ENCODE measurements around the gene CLEC11A. TPM values are rescaled to one million over a fixed set of nuclear protein-coding genes. Genes with fewer than 3 reads are reported as not detected.

Gene CLEC11A
- total and polyA plus RNA-seq, 4 donors: 2.4 to 11.0 (median 5.5) TPM

- no peaks in the 10 kb centered on the region for H3K36me3 ChIP-seq (ENCODE audit: control insufficient read depth in 4 of 4, insufficient read depth in 3 of 4, low read depth in 1 of 4, low read length in 3 of 4)
- no peak overlapping the region for H3K4me3 ChIP-seq (ENCODE audit: low read depth in 1 of 3, low read length in 3 of 3)
- H3K27me3 ChIP-seq (ENCODE audit: control insufficient read depth in 4 of 4, insufficient read depth in 4 of 4, low read length in 3 of 4): peaks cover 0 to 9% (median 0%) of the 10 kb centered on the region in 4 donors
- no peak for DNase-seq (ENCODE audit: low spot score)
- H3K9ac ChIP-seq (ENCODE audit: low read depth in 1 of 2, low read length in 2 of 2): no peak overlapping the region
- no peak overlapping the region for H3K27ac ChIP-seq (ENCODE audit: low read depth in 1 of 2, low read length in 2 of 2)
- H3K4me1 ChIP-seq (ENCODE audit: control insufficient read depth in 4 of 4, insufficient read depth in 4 of 4, low read length in 3 of 4): no peaks in the 10 kb centered on the region
- 60% methylated on average over 6 of the region's 6 CpGs for WGBS
- no peaks in the 10 kb centered on the region for H3K9me3 ChIP-seq (ENCODE audit: control insufficient read depth in 4 of 4, low read length in 3 of 4)
- no peak for TF ChIP-seq HNF4A (conservative IDR thresholded peaks at IDR 0.05)
- TF ChIP-seq MAX (IDR thresholded peaks at IDR 0.05): no peak
- no peak for TF ChIP-seq TAF1 (conservative IDR thresholded peaks at IDR 0.05)
- no peak for TF ChIP-seq EGR1 (IDR thresholded peaks at IDR 0.05; ENCODE audit: low read depth in 2 of 2)
- TF ChIP-seq FOXA2 (IDR thresholded peaks at IDR 0.05): no peak
Observed at GRCh38 chr19:50712833-50713232, 10.3 kb upstream of the CLEC11A start.

GRCh38 chr19:50713556-50714236 is 9.5 kb upstream of the CLEC11A start:
- TF ChIP-seq CTCF (IDR thresholded peaks at IDR 0.05; ENCODE audit: low read depth, low read length, missing input control) (no peak), TAF1 (conservative IDR thresholded peaks at IDR 0.05) (no peak), JUND (IDR thresholded peaks at IDR 0.05) (no peak), EGR1 (IDR thresholded peaks at IDR 0.05; ENCODE audit: low read depth in 2 of 2) (no peak), GABPA (IDR thresholded peaks at IDR 0.05 in 1 of 2, conservative IDR thresholded peaks at IDR 0.05 in 1 of 2) (no peak), RAD21 (IDR thresholded peaks at IDR 0.05) (no peak), RXRA (IDR thresholded peaks at IDR 0.05) (no peak), MAX (IDR thresholded peaks at IDR 0.05) (no peak), YY1 (IDR thresholded peaks at IDR 0.05) (no peak), HNF4G (IDR thresholded peaks at IDR 0.05) (no peak), FOXA1 (IDR thresholded peaks at IDR 0.05) (no peak), FOXA2 (IDR thresholded peaks at IDR 0.05) (no peak), HNF4A (conservative IDR thresholded peaks at IDR 0.05) (no peak), NR2F2 (IDR thresholded peaks at IDR 0.05) (no peak), SP1 (IDR thresholded peaks at IDR 0.05) (no peak), ATF3 (IDR thresholded peaks at IDR 0.05) (no peak)
- TF ChIP-seq, protein P1, sequence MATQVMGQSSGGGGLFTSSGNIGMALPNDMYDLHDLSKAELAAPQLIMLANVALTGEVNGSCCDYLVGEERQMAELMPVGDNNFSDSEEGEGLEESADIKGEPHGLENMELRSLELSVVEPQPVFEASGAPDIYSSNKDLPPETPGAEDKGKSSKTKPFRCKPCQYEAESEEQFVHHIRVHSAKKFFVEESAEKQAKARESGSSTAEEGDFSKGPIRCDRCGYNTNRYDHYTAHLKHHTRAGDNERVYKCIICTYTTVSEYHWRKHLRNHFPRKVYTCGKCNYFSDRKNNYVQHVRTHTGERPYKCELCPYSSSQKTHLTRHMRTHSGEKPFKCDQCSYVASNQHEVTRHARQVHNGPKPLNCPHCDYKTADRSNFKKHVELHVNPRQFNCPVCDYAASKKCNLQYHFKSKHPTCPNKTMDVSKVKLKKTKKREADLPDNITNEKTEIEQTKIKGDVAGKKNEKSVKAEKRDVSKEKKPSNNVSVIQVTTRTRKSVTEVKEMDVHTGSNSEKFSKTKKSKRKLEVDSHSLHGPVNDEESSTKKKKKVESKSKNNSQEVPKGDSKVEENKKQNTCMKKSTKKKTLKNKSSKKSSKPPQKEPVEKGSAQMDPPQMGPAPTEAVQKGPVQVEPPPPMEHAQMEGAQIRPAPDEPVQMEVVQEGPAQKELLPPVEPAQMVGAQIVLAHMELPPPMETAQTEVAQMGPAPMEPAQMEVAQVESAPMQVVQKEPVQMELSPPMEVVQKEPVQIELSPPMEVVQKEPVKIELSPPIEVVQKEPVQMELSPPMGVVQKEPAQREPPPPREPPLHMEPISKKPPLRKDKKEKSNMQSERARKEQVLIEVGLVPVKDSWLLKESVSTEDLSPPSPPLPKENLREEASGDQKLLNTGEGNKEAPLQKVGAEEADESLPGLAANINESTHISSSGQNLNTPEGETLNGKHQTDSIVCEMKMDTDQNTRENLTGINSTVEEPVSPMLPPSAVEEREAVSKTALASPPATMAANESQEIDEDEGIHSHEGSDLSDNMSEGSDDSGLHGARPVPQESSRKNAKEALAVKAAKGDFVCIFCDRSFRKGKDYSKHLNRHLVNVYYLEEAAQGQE (IDR thresholded peaks at IDR 0.05): no peak
- TF ChIP-seq, protein P2, sequence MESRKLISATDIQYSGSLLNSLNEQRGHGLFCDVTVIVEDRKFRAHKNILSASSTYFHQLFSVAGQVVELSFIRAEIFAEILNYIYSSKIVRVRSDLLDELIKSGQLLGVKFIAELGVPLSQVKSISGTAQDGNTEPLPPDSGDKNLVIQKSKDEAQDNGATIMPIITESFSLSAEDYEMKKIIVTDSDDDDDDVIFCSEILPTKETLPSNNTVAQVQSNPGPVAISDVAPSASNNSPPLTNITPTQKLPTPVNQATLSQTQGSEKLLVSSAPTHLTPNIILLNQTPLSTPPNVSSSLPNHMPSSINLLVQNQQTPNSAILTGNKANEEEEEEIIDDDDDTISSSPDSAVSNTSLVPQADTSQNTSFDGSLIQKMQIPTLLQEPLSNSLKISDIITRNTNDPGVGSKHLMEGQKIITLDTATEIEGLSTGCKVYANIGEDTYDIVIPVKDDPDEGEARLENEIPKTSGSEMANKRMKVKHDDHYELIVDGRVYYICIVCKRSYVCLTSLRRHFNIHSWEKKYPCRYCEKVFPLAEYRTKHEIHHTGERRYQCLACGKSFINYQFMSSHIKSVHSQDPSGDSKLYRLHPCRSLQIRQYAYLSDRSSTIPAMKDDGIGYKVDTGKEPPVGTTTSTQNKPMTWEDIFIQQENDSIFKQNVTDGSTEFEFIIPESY (IDR thresholded peaks at IDR 0.05): no peak
- H3K27me3 ChIP-seq (ENCODE audit: control insufficient read depth in 4 of 4, insufficient read depth in 4 of 4, low read length in 3 of 4): peaks cover 0 to 8% (median 0%) of the 10 kb centered on the region in 4 donors

More at GRCh38 chr19:50713556-50714236, 9.5 kb upstream of the CLEC11A start:
- H3K9ac ChIP-seq (ENCODE audit: low read depth in 1 of 2, low read length in 2 of 2): no peak overlapping the region
- no peaks in the 10 kb centered on the region for H3K9me3 ChIP-seq (ENCODE audit: control insufficient read depth in 4 of 4, low read length in 3 of 4)
- 80% methylated on average over 22 of the region's 22 CpGs for WGBS
- peaks cover 0 to 3% (median 0%) of the 10 kb centered on the region in 4 donors for H3K4me1 ChIP-seq (ENCODE audit: control insufficient read depth in 4 of 4, insufficient read depth in 4 of 4, low read length in 3 of 4)
- H3K4me3 ChIP-seq (ENCODE audit: low read depth in 1 of 3, low read length in 3 of 3): no peak overlapping the region
- H3K36me3 ChIP-seq (ENCODE audit: control insufficient read depth in 4 of 4, insufficient read depth in 3 of 4, low read depth in 1 of 4, low read length in 3 of 4): no peaks in the 10 kb centered on the region
- no peak overlapping the region for H3K27ac ChIP-seq (ENCODE audit: low read depth in 1 of 2, low read length in 2 of 2)
- DNase-seq (ENCODE audit: low spot score): no peak

Data from liver (tissue), 9 donors.